ENCODE data around the gene GATAD2A.

DNA sequence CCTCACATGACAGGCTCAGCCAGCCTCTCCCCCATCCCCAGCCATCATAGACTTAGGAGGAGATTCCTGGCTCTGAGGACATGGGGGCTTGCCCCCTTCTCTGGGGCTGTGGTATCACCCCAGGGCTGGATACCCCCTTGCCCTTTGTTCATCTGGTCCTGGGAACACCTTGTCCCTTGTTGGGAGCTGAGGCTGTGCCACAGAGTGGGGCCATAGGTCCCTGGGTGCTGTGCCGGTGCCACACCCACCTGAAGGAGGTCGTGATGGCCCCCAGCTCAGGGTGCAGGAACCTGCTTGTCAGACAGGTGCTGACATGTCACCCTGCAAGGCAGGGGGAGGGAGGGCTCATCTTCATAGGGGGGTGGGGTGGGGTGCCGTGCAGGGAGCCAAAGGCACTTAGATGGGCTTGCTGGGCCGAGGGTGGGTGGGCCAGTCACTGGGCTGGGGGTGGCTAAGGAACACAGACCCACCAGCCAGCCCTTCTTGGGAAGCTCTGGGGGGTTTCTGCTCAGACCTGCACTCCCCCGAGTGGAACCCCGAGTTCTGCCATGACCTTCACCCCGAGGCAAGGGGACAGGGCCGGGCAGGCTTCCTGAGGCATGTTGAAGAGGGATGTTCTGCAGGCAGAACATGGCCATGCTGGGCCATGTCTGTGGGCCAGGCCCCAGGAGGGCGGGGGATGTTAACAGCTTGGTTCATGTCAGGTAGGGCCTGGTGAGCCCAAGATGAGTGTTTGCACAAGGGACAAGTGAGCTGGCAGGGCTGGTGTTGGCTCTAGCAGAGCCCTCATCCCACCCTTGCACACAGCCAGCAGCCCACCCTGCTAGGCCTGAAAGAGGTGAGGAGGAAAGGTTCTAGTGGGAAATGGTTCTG lies 81.8 kb downstream of the GATAD2A start:
- no peak for TF ChIP-seq POLR2A (IDR thresholded peaks at IDR 0.05)
- no peak for TF ChIP-seq CTCF (IDR thresholded peaks at IDR 0.05)

Measured in Peyer's patch (tissue), 4 donors.